Ishikawa (cell line): ENCODE results near the gene PGAM5.

Experiments used
- CEBPB ChIP-seq: IDR thresholded peaks from 2 replicates; pipeline ENCODE4 v1.6.1; 2012
- CREB1 ChIP-seq: IDR thresholded peaks from 2 replicates; pipeline ENCODE4 v1.6.1; 2012; ENCODE audit warnings: low read depth
- EGR1 ChIP-seq: IDR thresholded peaks from 2 replicates; pipeline ENCODE4 v1.6.1; 2012
- EP300 ChIP-seq: IDR thresholded peaks from 2 replicates; pipeline ENCODE4 v1.6.1; 2012; ENCODE audit warnings: borderline replicate concordance
- FOXM1 ChIP-seq: IDR thresholded peaks from 2 replicates; pipeline ENCODE4 v1.6.1; 2012; ENCODE audit warnings: low read depth, borderline replicate concordance
- MAX ChIP-seq: IDR thresholded peaks from 2 replicates; pipeline ENCODE4 v1.6.1; 2012
- NFIC ChIP-seq: IDR thresholded peaks from 2 replicates; pipeline ENCODE4 v1.6.1; 2012
- RAD21 ChIP-seq: IDR thresholded peaks from 2 replicates; pipeline ENCODE4 v1.6.1; 2012; ENCODE audit warnings: low read depth
- REST ChIP-seq: IDR thresholded peaks from 2 replicates; pipeline ENCODE4 v1.6.1; 2012; ENCODE audit warnings: low read depth, mild to moderate bottlenecking
- TAF1 ChIP-seq: IDR thresholded peaks from 2 replicates; pipeline ENCODE4 v1.6.1; 2012; ENCODE audit warnings: low read depth, mild to moderate bottlenecking
- TCF12 ChIP-seq: IDR thresholded peaks from 2 replicates; pipeline ENCODE4 v1.6.1; 2012; ENCODE audit warnings: low read depth
- TEAD4 ChIP-seq: IDR thresholded peaks from 2 replicates; pipeline ENCODE4 v1.6.1; 2012
- YY1 ChIP-seq: IDR thresholded peaks from 2 replicates; pipeline ENCODE4 v1.6.1; 2012; ENCODE audit warnings: low read depth
- ZBTB7A ChIP-seq: IDR thresholded peaks from 2 replicates; pipeline ENCODE4 v1.6.1; 2012; ENCODE audit warnings: low read depth
- TF ChIP-seq, protein P1 (sequence below): IDR thresholded peaks from 2 replicates; pipeline ENCODE4 v1.6.1; 2012

The PGAM5 gene

DNA sequence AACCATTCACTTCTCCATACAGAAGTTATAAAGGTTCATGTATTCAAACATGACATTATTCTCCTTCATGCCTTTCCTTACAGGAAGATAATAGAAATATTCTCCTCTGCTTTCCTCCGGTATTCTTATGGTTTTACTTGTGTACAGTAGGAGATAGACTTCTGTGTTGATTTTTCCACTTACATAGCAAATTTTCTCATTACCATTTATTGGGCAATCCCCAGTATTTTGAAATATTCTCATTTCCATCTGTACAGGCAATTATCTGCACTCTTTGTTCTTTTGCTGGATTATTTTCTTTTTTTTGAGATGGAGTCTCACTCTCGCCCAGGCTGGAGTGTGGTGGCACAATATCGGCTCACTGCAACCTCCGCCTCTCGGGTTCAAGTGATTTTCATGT, 12.3 kb upstream of the PGAM5 start:
- no peak for TF ChIP-seq ZBTB7A
- no peak for TF ChIP-seq TCF12
- no peak for TF ChIP-seq EGR1
- TF ChIP-seq TAF1: no peak
- TF ChIP-seq MAX: no peak
- no peak for TF ChIP-seq CREB1
- no peak for TF ChIP-seq YY1
- no peak for TF ChIP-seq REST
- TF ChIP-seq FOXM1: no peak
- no peak for TF ChIP-seq TEAD4
- TF ChIP-seq, protein P1, sequence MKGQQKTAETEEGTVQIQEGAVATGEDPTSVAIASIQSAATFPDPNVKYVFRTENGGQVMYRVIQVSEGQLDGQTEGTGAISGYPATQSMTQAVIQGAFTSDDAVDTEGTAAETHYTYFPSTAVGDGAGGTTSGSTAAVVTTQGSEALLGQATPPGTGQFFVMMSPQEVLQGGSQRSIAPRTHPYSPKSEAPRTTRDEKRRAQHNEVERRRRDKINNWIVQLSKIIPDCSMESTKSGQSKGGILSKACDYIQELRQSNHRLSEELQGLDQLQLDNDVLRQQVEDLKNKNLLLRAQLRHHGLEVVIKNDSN: no peak
- TF ChIP-seq RAD21: no peak
- TF ChIP-seq EP300: no peak
- no peak for TF ChIP-seq NFIC
- TF ChIP-seq CEBPB: no peak

DNA sequence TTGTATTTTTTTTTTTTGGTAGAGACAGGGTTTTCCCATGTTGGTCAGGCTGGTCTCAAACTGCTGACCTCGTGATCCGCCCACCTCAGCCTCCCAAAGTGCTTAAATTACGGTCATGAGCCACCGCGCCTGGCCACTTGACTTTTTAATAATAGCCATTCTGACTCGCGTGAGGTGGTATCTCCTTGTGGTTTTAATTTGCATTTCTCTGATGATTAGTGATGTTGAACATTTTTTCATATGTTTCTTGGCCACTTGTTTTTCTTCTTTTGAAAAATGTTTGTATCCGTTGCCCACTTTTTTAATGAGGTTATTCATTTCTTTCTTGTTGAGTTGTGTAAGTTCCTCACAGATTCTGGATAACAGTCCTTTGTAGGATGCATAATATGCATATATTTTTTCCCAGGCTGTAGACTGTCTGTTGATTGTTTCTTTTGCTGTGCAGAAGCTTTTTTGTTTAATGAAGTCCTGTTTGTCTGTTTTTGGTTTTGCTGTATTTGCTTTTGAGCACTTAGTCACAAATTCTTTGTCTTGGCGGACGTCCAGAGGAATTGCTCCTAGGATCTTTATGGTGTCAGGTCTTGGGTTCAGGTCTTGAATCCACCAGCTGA, 10.3 kb upstream of the PGAM5 start:
- no peak for TF ChIP-seq TCF12
- TF ChIP-seq YY1: no peak
- TF ChIP-seq, protein P1: no peak
- no peak for TF ChIP-seq RAD21
- TF ChIP-seq EP300: no peak
- TF ChIP-seq FOXM1: no peak
- TF ChIP-seq REST: no peak
- TF ChIP-seq TEAD4: no peak
- no peak for TF ChIP-seq ZBTB7A
- no peak for TF ChIP-seq EGR1
- TF ChIP-seq CREB1: no peak
- no peak for TF ChIP-seq NFIC
- no peak for TF ChIP-seq CEBPB
- no peak for TF ChIP-seq MAX
- TF ChIP-seq TAF1: no peak

DNA sequence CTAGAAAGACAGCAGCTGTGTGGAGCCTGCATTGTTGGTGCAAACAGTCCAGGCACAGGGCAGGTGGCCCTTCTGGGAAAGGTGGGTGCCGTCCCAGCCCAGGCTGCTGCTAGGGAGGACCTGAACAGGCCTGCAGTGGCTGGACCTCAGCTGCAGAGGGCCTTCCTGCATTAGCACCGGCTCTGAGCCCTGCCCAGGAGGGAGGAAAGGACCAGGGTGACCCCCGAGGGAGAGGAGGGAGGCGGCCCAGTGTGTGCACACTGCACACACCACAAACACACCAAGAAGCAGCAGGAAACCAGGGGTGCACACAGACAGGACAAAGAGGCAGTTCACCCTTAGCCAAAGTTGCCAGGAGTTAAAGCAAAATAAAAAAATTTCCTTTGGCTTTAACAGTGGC, 8.0 kb upstream of the PGAM5 start:
- TF ChIP-seq, protein P1: no peak
- TF ChIP-seq FOXM1 (no peak), TAF1 (no peak), CREB1 (no peak)

DNA sequence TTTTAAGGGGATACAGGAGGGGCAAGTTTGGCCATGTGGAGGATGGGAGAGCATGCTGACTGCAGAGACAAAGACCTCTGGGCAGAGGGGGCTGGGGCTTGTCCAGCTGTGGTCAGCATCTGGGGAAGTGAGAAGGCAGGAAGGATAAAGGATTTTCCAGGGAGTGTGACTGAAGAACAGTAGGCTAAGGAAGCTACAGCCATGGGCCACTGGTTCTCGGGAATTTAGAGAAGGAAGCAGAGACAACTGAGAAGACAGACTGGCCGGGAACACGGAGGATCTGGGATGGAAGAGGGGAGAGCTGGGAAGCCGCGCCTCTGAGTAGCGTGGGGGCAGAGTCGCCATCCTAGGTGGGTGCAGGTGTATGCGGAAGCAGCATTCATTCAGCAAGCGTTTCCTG, 7.0 kb upstream of the PGAM5 start:
- TF ChIP-seq TEAD4 (no peak), RAD21 (no peak), NFIC (no peak), REST (no peak), MAX (no peak), CEBPB (no peak), YY1 (no peak), ZBTB7A (no peak), TCF12 (no peak), EGR1 (no peak), FOXM1 (no peak), CREB1 (no peak)
